GM20431 (cell line): ENCODE data around the gene OR52E1.
"Not testable (repeated sequence)": the region's sequence is repeated elsewhere in the genome, so short reads cannot be mapped to it uniquely, and the experiment has no call there.

Source experiments
- in situ Hi-C: fragments of 300-500 bp; cut with MseI, MboI; formaldehyde crosslinking; loops from one replicate; pipeline ENCODE4 v1.15.0; 2020; ENCODE audit warnings: low sequenced_read_pairs; ENCODE audit not compliant: unreplicated experiment

OR52E1 gene

GRCh38 chr11:5069272-5069671, at the start of gene OR52E1:
Gene OR52E1, plus strand, starts transcription at chr11:5069572.
- in situ Hi-C loops = no loop called here

GRCh38 chr11:5021996-5022395, 47.4 kb upstream of the OR52E1 start:
- in situ Hi-C loops = loop anchor here (25.0 kb wide), 1 partner anchor 385 kb away; the partner anchor contains the start of genes OR51D1 and OR51E1

- in situ Hi-C loops = no loop called here
These were observed 32.7 kb upstream of the OR52E1 start for GRCh38 chr11:5036669-5037068.

- in situ Hi-C loops = no loop called here
These were observed 31.4 kb upstream of the OR52E1 start for GRCh38 chr11:5037926-5038325.

GRCh38 chr11:5038341-5038740, 31.0 kb upstream of the OR52E1 start:
- in situ Hi-C loops = no loop called here

- in situ Hi-C loops = no loop called here
These were observed 28.5 kb upstream of the OR52E1 start for GRCh38 chr11:5040876-5041275.

- in situ Hi-C loops = no loop called here
These were observed 27.3 kb upstream of the OR52E1 start for GRCh38 chr11:5042091-5042490.

GRCh38 chr11:5043380-5043779, 26.0 kb upstream of the OR52E1 start:
- in situ Hi-C loops = no loop called here

GRCh38 chr11:5046226-5046625, 23.1 kb upstream of the OR52E1 start, which contains the start of gene OR52J3:
Gene OR52J3, plus strand, starts transcription at chr11:5046526. Its CDS starts 0 bp downstream, at chr11:5046526.
- in situ Hi-C loops = no loop called here

GRCh38 chr11:5046754-5047330, 22.5 kb upstream of the OR52E1 start:
- in situ Hi-C loops = no loop called here

- in situ Hi-C loops = not testable (repeated sequence)
These were observed 10.7 kb upstream of the OR52E1 start for GRCh38 chr11:5058679-5059078.

- in situ Hi-C loops = no loop called here
These were observed 10.0 kb upstream of the OR52E1 start, which contains the start of gene OR52E2 for GRCh38 chr11:5059391-5059790. Gene OR52E2, minus strand, starts transcription at chr11:5059627. Its CDS starts 0 bp downstream, at chr11:5059627.

- in situ Hi-C loops = no loop called here
These were observed 4.3 kb upstream of the OR52E1 start for GRCh38 chr11:5065027-5065426.

GRCh38 chr11:5071799-5072198, 2.4 kb downstream of the OR52E1 start:
- in situ Hi-C loops = no loop called here

GRCh38 chr11:5081405-5081804, 12.0 kb downstream of the OR52E1 start:
- in situ Hi-C loops = no loop called here

GRCh38 chr11:5083602-5084001, 14.2 kb downstream of the OR52E1 start:
- in situ Hi-C loops = no loop called here

- in situ Hi-C loops = no loop called here
These were observed 19.2 kb downstream of the OR52E1 start for GRCh38 chr11:5088556-5088955.

GRCh38 chr11:5090668-5091067, 21.3 kb downstream of the OR52E1 start:
- in situ Hi-C loops = no loop called here

- in situ Hi-C loops = no loop called here
These were observed 23.6 kb downstream of the OR52E1 start for GRCh38 chr11:5092821-5093585.

- in situ Hi-C loops = no loop called here
These were observed 26.6 kb downstream of the OR52E1 start for GRCh38 chr11:5096011-5096410.

- in situ Hi-C loops = loop anchor here (25.0 kb wide), 1 partner anchor 285 kb away; the partner anchor contains the start of gene OR51M1
These were observed 32.9 kb downstream of the OR52E1 start for GRCh38 chr11:5102246-5102645.
